IPS DF 19.7 (cell line): ENCODE data around the gene IL26.
"Not testable (repeated sequence)": the region's sequence is repeated elsewhere in the genome, so short reads cannot be mapped to it uniquely, and the experiment has no call there.

Experiments used
- DNase-seq: peaks from one replicate; pipeline ENCODE4 v3.0.0-alpha.2; 2013; ENCODE audit warnings: low read depth, low spot score

Gene IL26

DNA sequence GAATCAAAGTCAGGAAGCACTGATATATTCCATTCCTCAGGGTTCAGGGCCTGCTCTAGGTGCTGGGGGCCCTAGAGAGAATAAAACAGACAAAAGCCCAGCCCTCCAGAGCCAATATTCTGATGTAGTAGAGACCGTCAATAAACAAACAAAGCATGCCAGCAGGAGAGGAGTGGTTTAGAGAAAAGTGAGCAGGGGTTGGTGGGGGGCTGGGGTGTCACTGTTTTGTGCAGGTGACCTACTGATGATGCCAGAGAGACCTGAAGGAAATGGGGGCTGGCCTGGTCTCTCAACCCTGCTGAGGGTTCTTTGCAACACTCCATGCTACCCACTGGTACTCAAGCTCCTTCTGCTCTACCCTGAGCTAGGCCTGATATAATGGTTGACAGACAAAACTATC, 26.5 kb downstream of the IL26 start:
- DNase-seq = no peak

DNA sequence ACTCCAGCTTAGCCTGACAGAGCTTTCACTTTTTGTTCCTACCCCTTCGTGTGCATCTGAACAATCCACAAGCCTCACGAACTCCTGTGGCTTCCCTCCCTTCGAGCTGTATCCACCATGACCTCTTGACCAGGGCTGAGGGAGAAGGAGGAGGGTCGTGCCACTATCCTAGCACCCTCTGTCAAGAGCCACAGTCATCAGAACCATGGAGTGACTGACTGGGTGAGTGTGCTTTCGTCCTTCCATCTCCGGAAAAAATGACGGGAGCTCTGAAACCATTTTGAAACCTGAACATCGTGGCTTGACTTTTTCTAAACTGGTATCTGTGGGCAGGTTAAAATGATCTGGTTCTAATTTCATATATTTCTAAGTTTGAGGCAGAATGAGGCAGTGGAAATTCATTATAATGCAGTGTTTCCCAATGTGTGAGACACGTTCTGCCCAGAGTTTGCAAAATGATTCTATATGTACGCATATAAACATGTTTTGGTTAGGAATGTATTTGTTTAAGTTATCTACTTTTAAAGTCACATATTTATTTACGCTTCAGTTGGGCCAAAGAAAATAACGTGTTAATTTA, 27.0 kb downstream of the IL26 start:
- no peak for DNase-seq

DNA sequence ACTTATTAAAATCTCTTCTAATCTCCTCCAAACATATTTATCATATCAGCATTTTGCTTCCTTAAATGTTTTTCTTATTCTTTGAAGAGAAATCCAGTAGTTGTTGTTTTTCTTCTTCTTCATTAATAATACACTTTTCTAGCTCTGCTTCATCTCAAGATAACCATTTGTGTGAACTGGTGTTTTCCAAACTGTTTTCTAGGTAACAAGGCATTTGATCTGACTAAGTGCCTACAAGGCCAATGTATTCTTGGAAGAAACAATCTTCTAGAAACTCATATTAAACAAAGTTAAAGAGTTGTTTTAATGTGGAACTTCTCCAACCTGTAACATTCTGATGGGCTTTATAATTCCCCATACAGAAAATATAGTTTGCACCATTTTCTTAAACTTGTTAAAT, 35.3 kb downstream of the IL26 start:
- no peak for DNase-seq

GRCh38 chr12:68189821-68190242, 35.8 kb downstream of the IL26 start:
- DNase-seq = no peak

DNA sequence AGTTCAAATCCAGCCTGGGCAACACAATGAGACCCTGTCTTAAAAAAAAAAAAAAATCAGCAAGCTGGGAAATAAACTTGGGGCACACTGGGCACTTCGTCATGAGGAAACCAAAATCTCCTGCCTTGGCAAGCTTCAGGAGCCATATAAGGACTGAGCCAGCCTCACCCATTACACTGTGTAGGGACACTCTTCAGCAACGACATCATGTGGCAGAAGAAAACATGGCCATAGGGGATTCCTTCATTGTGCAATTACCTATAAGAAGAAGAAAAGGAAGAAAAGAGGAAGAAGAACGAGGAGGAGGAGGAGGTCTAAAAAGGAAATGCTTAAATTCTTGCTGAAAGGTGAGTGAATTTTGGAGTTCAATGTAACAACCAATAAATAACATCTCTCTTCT, 40.0 kb downstream of the IL26 start:
- DNase-seq = no peak

- DNase-seq = no peak
Measured at GRCh38 chr12:68180792-68181744, 44.5 kb downstream of the IL26 start.

DNA sequence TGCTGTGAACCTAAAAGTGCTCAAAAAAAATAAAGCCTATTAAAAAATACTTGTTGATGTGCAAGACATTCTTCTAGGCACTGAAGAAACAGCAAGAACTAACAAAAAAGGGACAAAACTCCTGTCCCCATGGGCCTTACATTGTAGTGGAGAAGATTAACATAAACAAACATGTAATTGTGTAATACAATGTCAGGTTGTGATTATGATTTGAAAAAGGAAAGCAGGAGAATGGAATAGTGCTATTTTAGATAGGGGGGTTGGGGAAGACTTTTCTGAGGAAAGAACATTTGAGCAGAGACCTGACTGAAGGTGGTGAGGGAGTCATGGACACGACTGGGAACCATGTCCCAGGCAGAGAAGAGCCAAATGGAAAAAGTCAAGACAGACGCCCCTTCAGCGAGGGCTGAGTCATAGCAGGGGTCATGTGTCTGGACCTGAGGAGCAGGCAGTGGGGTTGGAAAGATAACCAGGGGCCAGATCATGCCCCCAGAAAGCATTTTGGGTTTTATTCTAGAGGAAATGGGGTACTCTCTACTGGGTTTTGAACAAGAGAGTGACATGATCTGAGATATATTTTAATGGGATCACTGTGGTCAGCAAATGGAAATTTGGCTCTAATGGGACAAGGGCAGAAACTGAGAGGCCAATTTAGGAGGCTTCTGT, 46.7 kb downstream of the IL26 start:
- no peak for DNase-seq

GRCh38 chr12:68178184-68178583, 47.4 kb downstream of the IL26 start:
- no peak for DNase-seq

DNA sequence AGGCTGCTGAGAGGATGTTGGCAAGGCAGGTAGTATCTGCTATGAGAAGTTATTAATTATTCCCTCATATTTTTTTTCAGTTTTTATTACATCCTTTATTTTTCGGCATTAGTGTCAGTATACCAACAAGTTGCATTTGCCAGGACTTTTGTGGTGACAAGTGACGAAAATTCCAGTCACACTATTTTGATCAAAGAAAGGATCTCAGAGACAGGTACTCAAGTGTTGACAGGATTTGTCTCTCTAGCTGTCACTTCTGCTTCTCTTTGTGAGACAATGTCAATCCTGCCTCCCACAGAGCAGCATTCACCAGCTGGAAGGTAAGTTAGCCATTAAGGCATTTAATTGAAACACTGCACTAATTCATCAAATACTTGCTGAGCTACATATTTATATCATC, 48.0 kb downstream of the IL26 start:
- DNase-seq = no peak

GRCh38 chr12:68176257-68176656, 49.4 kb downstream of the IL26 start:
- no peak for DNase-seq

- DNase-seq = no peak
Measured at GRCh38 chr12:68175557-68176061, 50.0 kb downstream of the IL26 start.

- DNase-seq = not testable (repeated sequence)
Measured at GRCh38 chr12:68174761-68175160, 50.8 kb downstream of the IL26 start.

DNA sequence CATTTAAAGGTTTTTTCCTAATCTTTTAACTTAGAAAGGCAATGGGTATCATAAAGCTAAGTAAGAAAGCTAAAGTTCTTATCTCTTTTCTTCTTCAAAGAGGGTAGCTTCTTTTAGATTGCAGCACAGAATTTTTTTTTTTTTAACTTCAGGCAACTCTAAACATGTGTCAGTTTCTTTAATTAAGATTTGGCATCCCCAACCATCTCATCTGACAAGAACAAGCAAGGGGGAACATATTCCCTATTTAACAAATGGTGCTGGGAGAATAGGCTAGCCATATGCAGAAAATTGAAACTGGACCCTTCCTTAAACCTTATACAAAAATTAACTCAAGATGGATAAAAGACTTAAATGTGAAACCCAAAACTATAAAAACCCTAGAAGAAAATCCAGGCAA, 51.8 kb downstream of the IL26 start:
- DNase-seq = no peak

- no peak for DNase-seq
Measured at GRCh38 chr12:68170726-68171125, 54.9 kb downstream of the IL26 start.

GRCh38 chr12:68169213-68169889, 56.3 kb downstream of the IL26 start:
- DNase-seq = no peak

- no peak for DNase-seq
Measured at GRCh38 chr12:68166317-68166831, 59.2 kb downstream of the IL26 start.

DNA sequence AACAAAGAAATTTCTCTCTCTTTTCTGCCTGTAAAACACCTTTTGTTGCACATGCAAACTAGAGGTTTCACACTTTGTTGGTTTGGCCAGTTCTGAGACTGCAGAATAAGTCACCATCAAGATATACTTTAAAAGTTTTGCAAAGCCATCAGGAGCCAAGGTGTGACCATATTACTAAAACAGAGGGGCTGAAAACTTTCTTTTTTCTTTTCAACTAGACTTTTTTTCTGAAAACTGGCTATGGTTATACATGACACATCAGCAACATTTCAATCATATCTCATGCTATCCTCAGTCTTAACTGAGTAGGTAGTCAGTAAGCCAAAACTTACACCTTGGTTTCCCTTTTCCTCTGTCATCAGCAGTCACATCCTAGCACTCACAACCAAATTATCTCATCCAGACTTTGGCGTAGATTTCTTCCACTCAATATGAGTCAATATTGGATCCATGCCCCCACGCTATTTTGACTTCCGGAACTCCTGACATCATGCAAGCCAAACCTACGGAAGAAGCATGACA, 62.0 kb downstream of the IL26 start:
- DNase-seq = no peak

GRCh38 chr12:68162374-68162773, 63.2 kb downstream of the IL26 start:
- no peak for DNase-seq

GRCh38 chr12:68159681-68160304, 65.8 kb downstream of the IL26 start, which contains the start of gene IFNG:
TSS of gene IFNG (minus strand) at chr12:68159740. CDS start at chr12:68159615, 125 bp downstream.
- no peak for DNase-seq

GRCh38 chr12:68158432-68158831, 67.2 kb downstream of the IL26 start:
- no peak for DNase-seq

DNA sequence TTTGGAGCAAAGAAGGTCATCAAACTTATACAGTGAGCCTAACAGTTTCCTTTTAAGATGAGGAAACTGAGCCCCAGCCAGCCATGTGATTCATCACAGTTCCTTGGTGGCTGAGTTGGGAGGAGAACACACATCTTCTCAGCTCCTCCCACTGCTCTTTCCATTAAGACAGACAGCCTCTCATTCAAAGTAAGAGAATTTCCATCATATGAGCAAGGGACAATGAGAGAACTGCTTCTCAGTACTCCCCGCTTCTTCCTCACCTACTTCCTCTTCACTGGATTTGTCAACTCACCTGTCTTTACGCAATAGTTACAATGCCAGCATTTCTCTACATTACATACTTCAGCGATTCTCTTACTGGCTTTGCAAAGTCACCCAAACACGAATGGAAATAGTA, 68.2 kb downstream of the IL26 start:
- no peak for DNase-seq
